Measurements from ENCODE around the gene ARHGAP26. TPM values are rescaled to one million over a fixed set of nuclear protein-coding genes. Genes with fewer than 3 reads are reported as not detected.

Gene ARHGAP26
- total and polyA plus RNA-seq, 4 donors = 1.8 to 16.7 (median 4.1) TPM

DNA sequence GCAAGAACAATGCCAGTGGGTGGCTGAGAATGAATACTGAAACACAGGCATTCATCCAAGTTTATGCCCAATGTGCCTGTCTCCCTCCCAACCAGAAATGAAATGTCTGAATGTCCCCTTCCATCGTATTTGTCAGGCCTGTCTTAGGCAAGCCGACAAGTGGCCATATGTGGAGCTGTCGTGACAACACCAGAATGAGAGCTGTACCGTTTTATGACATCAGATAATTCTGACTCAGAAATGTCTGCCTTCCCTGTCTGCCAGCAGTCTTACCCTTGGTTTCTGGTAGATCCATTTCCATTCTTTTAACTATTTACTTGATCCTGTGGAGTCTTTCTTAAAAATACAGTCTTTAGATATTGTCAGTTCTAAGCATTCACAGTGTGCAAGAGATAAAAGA, 421.5 kb downstream of the ARHGAP26 start:
- 98% methylated on average over 4 of the region's 4 CpGs for WGBS
- no peak for DNase-seq (ENCODE audit: low spot score)
- Histone ChIP-seq H3K27me3 (ENCODE audit: control insufficient read depth in 4 of 4, insufficient read depth in 4 of 4, low read length in 3 of 4) (no peaks in the 10 kb centered on the region), H3K27ac (ENCODE audit: low read depth in 1 of 2, low read length in 2 of 2) (no peak overlapping the region), H3K9ac (ENCODE audit: low read depth in 1 of 2, low read length in 2 of 2) (no peak overlapping the region), H3K4me3 (ENCODE audit: low read depth in 1 of 3, low read length in 3 of 3) (no peak overlapping the region), H3K36me3 (ENCODE audit: control insufficient read depth in 4 of 4, insufficient read depth in 3 of 4, low read depth in 1 of 4, low read length in 3 of 4) (no peaks in the 10 kb centered on the region), H3K9me3 (ENCODE audit: control insufficient read depth in 4 of 4, low read length in 3 of 4) (no peaks in the 10 kb centered on the region), H3K4me1 (ENCODE audit: control insufficient read depth in 4 of 4, insufficient read depth in 4 of 4, low read length in 3 of 4) (peaks cover 0 to 10% (median 7%) of the 10 kb centered on the region in 4 donors)
- TF ChIP-seq RAD21 (IDR thresholded peaks at IDR 0.05) = no peak
- TF ChIP-seq TAF1 (conservative IDR thresholded peaks at IDR 0.05) = no peak
- no peak for TF ChIP-seq NR2F2 (IDR thresholded peaks at IDR 0.05)
- TF ChIP-seq GABPA (IDR thresholded peaks at IDR 0.05 in 1 of 2, conservative IDR thresholded peaks at IDR 0.05 in 1 of 2) = no peak
- TF ChIP-seq FOXA1 (IDR thresholded peaks at IDR 0.05) = no peak
- no peak for TF ChIP-seq YY1 (IDR thresholded peaks at IDR 0.05)

DNA sequence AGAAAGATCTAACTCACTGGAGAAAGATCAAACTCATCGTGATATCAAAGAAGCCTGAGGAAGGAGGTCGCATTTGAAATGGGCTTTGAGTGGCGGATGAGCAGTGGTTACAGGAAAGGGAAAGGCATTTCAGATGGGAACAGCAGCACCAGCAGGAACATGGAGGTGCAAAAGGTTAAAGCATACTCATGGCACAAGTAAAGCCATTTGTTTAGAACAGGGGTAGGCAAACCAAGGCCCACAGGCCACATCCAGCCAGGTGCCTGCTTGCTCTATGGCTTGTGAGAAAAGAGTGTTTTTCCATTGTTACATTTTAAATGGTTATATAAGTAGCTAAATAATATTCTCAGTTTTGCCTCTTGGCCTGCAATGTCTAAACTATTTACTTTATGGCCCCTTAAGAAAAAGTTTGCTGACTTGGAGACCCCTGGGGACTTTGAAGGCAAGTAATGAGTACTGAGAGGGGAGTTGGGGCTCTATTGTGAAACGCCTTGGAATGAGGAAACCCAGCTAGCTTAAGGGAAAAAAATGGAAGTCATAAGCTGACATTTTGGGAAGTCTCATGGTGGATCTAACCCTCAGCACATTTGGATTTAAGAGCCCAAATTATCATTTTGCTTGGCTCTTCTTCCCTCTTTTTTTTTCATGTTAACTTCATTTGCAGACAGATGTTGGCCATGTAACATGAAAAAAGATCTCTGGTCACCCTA, 422.2 kb downstream of the ARHGAP26 start:
- peaks cover 0 to 10% (median 7%) of the 10 kb centered on the region in 4 donors for H3K4me1 ChIP-seq (ENCODE audit: control insufficient read depth in 4 of 4, insufficient read depth in 4 of 4, low read length in 3 of 4)
- H3K36me3 ChIP-seq (ENCODE audit: control insufficient read depth in 4 of 4, insufficient read depth in 3 of 4, low read depth in 1 of 4, low read length in 3 of 4) = no peaks in the 10 kb centered on the region
- H3K27ac ChIP-seq (ENCODE audit: low read depth in 1 of 2, low read length in 2 of 2) = no peak overlapping the region
- H3K9ac ChIP-seq (ENCODE audit: low read depth in 1 of 2, low read length in 2 of 2) = no peak overlapping the region
- H3K27me3 ChIP-seq (ENCODE audit: control insufficient read depth in 4 of 4, insufficient read depth in 4 of 4, low read length in 3 of 4) = no peaks in the 10 kb centered on the region
- DNase-seq (ENCODE audit: low spot score) = no peak
- no peaks in the 10 kb centered on the region for H3K9me3 ChIP-seq (ENCODE audit: control insufficient read depth in 4 of 4, low read length in 3 of 4)
- TF ChIP-seq, protein P1, sequence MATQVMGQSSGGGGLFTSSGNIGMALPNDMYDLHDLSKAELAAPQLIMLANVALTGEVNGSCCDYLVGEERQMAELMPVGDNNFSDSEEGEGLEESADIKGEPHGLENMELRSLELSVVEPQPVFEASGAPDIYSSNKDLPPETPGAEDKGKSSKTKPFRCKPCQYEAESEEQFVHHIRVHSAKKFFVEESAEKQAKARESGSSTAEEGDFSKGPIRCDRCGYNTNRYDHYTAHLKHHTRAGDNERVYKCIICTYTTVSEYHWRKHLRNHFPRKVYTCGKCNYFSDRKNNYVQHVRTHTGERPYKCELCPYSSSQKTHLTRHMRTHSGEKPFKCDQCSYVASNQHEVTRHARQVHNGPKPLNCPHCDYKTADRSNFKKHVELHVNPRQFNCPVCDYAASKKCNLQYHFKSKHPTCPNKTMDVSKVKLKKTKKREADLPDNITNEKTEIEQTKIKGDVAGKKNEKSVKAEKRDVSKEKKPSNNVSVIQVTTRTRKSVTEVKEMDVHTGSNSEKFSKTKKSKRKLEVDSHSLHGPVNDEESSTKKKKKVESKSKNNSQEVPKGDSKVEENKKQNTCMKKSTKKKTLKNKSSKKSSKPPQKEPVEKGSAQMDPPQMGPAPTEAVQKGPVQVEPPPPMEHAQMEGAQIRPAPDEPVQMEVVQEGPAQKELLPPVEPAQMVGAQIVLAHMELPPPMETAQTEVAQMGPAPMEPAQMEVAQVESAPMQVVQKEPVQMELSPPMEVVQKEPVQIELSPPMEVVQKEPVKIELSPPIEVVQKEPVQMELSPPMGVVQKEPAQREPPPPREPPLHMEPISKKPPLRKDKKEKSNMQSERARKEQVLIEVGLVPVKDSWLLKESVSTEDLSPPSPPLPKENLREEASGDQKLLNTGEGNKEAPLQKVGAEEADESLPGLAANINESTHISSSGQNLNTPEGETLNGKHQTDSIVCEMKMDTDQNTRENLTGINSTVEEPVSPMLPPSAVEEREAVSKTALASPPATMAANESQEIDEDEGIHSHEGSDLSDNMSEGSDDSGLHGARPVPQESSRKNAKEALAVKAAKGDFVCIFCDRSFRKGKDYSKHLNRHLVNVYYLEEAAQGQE (IDR thresholded peaks at IDR 0.05) = no peak
- TF ChIP-seq, protein P2, sequence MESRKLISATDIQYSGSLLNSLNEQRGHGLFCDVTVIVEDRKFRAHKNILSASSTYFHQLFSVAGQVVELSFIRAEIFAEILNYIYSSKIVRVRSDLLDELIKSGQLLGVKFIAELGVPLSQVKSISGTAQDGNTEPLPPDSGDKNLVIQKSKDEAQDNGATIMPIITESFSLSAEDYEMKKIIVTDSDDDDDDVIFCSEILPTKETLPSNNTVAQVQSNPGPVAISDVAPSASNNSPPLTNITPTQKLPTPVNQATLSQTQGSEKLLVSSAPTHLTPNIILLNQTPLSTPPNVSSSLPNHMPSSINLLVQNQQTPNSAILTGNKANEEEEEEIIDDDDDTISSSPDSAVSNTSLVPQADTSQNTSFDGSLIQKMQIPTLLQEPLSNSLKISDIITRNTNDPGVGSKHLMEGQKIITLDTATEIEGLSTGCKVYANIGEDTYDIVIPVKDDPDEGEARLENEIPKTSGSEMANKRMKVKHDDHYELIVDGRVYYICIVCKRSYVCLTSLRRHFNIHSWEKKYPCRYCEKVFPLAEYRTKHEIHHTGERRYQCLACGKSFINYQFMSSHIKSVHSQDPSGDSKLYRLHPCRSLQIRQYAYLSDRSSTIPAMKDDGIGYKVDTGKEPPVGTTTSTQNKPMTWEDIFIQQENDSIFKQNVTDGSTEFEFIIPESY (IDR thresholded peaks at IDR 0.05) = no peak
- TF ChIP-seq, protein P3, sequence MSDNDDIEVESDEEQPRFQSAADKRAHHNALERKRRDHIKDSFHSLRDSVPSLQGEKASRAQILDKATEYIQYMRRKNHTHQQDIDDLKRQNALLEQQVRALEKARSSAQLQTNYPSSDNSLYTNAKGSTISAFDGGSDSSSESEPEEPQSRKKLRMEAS (IDR thresholded peaks at IDR 0.05) = no peak
- TF ChIP-seq FOXA1 (IDR thresholded peaks at IDR 0.05) (no peak), EGR1 (IDR thresholded peaks at IDR 0.05; ENCODE audit: low read depth in 2 of 2) (no peak), GABPA (IDR thresholded peaks at IDR 0.05 in 1 of 2, conservative IDR thresholded peaks at IDR 0.05 in 1 of 2) (no peak), FOXA2 (IDR thresholded peaks at IDR 0.05) (no peak), SP1 (IDR thresholded peaks at IDR 0.05) (no peak), RXRA (IDR thresholded peaks at IDR 0.05) (no peak), YY1 (IDR thresholded peaks at IDR 0.05) (no peak)
- TF ChIP-seq, protein P4, sequence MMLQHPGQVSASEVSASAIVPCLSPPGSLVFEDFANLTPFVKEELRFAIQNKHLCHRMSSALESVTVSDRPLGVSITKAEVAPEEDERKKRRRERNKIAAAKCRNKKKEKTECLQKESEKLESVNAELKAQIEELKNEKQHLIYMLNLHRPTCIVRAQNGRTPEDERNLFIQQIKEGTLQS (IDR thresholded peaks at IDR 0.05) = no peak
- H3K4me3 ChIP-seq (ENCODE audit: low read depth in 1 of 3, low read length in 3 of 3) = no peak overlapping the region
- 96% methylated on average over 4 of the region's 4 CpGs for WGBS

All from liver (tissue), 9 donors.